PFSK-1 (cell line): ENCODE results near the gene WDR45B.

Experiments used
- FOXP2 ChIP-seq: optimal IDR thresholded peaks from 2 replicates; pipeline ENCODE3; 2011; ENCODE audit warnings: borderline replicate concordance, control low read depth, inconsistent platforms; ENCODE audit not compliant: insufficient read depth; ENCODE audit errors: extremely low read length, extremely low read depth
- POLR2AphosphoS5 ChIP-seq: IDR thresholded peaks from 2 replicates; pipeline ENCODE4 v1.6.1; 2012; ENCODE audit warnings: low read depth, mild to moderate bottlenecking, control low read depth, low read length, moderate library complexity
- SIN3A ChIP-seq: IDR thresholded peaks from 2 replicates; pipeline ENCODE4 v1.6.1; 2012; ENCODE audit warnings: mild to moderate bottlenecking, low read length, moderate library complexity, borderline replicate concordance; ENCODE audit not compliant: insufficient read depth
- TAF1 ChIP-seq: IDR thresholded peaks from 2 replicates; pipeline ENCODE4 v1.6.1; 2012; ENCODE audit warnings: low read length, control low read depth, borderline replicate concordance; ENCODE audit not compliant: insufficient read depth
- TF ChIP-seq, protein P1 (sequence below), 2 experiments: IDR thresholded peaks; 2 replicates each; pipeline versions ENCODE4 v1.6.1 to v1.8.0; 2011 to 2012; ENCODE audit warnings: low read depth in 2 of 2, low read length in 2 of 2, control low read depth in 1 of 2, inconsistent platforms in 1 of 2, mild to moderate bottlenecking in 1 of 2, moderate library complexity in 1 of 2; ENCODE audit not compliant: insufficient read depth in 1 of 2

WDR45B gene

GRCh38 chr17:82602986-82603710 is 45.1 kb downstream of the WDR45B start:
- TF ChIP-seq TAF1 (no peak), FOXP2 (no peak), POLR2AphosphoS5 (no peak), SIN3A (no peak)
- TF ChIP-seq, protein P1, sequence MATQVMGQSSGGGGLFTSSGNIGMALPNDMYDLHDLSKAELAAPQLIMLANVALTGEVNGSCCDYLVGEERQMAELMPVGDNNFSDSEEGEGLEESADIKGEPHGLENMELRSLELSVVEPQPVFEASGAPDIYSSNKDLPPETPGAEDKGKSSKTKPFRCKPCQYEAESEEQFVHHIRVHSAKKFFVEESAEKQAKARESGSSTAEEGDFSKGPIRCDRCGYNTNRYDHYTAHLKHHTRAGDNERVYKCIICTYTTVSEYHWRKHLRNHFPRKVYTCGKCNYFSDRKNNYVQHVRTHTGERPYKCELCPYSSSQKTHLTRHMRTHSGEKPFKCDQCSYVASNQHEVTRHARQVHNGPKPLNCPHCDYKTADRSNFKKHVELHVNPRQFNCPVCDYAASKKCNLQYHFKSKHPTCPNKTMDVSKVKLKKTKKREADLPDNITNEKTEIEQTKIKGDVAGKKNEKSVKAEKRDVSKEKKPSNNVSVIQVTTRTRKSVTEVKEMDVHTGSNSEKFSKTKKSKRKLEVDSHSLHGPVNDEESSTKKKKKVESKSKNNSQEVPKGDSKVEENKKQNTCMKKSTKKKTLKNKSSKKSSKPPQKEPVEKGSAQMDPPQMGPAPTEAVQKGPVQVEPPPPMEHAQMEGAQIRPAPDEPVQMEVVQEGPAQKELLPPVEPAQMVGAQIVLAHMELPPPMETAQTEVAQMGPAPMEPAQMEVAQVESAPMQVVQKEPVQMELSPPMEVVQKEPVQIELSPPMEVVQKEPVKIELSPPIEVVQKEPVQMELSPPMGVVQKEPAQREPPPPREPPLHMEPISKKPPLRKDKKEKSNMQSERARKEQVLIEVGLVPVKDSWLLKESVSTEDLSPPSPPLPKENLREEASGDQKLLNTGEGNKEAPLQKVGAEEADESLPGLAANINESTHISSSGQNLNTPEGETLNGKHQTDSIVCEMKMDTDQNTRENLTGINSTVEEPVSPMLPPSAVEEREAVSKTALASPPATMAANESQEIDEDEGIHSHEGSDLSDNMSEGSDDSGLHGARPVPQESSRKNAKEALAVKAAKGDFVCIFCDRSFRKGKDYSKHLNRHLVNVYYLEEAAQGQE (IDR thresholded peaks at IDR 0.05; ENCODE audit: insufficient read depth in 1 of 2, low read depth in 2 of 2, low read length in 2 of 2): no peak

GRCh38 chr17:82602487-82602886 is 45.8 kb downstream of the WDR45B start:
- TF ChIP-seq TAF1 (no peak), FOXP2 (no peak), POLR2AphosphoS5 (no peak), SIN3A (no peak)
- TF ChIP-seq, protein P1 (IDR thresholded peaks at IDR 0.05; ENCODE audit: insufficient read depth in 1 of 2, low read depth in 2 of 2, low read length in 2 of 2): no peak

- TF ChIP-seq, protein P1 (IDR thresholded peaks at IDR 0.05; ENCODE audit: insufficient read depth in 1 of 2, low read depth in 2 of 2, low read length in 2 of 2): no peak
- TF ChIP-seq POLR2AphosphoS5: no peak
- TF ChIP-seq FOXP2: no peak
- TF ChIP-seq SIN3A: no peak
- no peak for TF ChIP-seq TAF1
These were observed 46.7 kb downstream of the WDR45B start for GRCh38 chr17:82601447-82602000.

DNA sequence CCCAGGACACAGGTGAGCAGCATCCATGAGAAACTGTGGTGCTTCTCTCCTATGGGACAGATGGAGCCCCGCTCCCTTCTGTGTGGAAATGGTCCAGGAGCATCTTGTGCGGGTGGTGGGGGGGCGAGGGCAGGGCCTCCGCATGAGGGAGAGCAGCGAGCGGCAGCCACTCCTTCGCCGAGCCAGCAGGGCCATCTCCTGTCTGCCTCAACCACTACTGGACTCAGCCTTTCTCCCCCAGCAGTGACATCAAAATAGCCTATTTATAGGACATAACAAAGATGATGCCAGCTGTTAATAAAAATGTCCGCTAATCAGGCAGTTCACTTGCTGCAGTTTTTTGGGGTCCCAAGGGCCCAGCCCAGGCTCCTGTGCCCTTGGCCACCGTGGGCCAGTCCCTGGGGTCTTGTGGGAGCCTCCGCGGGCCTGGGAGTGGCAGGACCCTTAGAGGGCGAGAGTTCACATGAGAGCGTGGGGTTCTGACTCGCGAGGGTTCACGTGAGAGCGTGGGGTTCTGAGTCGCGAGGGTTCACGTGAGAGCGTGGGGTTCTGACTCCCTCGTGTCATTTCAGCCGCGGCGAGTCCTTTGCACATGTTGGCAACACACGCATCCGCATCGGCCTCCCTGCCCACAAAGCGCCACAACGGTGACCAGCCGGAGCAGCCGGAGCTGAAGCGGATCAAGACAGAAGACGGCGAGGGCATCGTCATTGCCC is 47.4 kb downstream of the WDR45B start:
- TF ChIP-seq TAF1 (no peak), POLR2AphosphoS5 (no peak), FOXP2 (no peak), SIN3A (no peak)
- TF ChIP-seq, protein P1 (IDR thresholded peaks at IDR 0.05; ENCODE audit: insufficient read depth in 1 of 2, low read depth in 2 of 2, low read length in 2 of 2): no peak
